Stimulated activated CD8-positive, alpha-beta memory T cell treated with anti-CD3 and anti-CD28 coated beads, Interleukin-15, amount 100 ng/mL, for 24 hours (primary cell): ENCODE data around the gene AKAP13.
"Not testable (repeated sequence)": the region's sequence is repeated elsewhere in the genome, so short reads cannot be mapped to it uniquely, and the experiment has no call there.

Experiments used
- DNase-seq: peaks from one replicate; pipeline ENCODE4 v3.0.0-alpha.2; 2020; ENCODE audit warnings: low read depth

The AKAP13 gene

DNA sequence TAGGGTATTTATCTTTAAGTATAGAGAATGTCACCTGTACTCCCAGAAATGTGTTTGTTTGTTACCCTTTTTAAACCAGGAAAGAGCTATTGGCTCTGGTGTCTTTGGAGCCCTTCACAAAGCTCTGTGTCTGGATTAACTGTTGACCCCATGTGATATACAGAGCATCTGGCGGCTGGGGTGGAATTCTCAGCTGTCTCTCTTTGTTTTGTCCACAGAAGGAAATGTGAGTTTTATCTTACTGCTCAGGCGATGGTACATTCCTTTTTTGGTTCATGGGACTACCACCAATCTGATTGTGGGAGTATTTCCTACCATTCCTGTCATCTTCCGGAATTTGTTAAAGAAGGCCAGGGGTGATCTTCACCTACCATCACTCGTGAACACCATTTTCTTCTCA is 120.3 kb downstream of the AKAP13 start:
- no peak for DNase-seq

DNA sequence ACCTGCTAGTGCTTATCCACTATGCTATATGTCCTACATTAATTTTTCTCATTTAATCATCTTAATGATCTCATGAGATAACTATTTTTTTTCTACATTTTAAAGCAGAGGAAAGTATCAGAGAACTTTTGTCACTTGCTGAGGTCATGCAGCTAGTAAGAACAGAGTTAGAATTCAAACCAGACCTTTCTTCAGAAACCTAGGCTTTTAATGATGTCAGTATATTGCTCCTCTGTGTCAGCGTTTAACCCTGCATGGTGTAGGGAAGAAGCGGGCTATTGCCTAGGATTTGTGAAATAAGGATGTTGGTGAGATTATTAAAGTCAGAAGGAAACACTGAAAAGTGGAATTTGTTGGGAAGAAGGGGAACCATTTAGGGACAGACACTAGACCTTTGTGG is 121.2 kb downstream of the AKAP13 start:
- DNase-seq = no peak

DNA sequence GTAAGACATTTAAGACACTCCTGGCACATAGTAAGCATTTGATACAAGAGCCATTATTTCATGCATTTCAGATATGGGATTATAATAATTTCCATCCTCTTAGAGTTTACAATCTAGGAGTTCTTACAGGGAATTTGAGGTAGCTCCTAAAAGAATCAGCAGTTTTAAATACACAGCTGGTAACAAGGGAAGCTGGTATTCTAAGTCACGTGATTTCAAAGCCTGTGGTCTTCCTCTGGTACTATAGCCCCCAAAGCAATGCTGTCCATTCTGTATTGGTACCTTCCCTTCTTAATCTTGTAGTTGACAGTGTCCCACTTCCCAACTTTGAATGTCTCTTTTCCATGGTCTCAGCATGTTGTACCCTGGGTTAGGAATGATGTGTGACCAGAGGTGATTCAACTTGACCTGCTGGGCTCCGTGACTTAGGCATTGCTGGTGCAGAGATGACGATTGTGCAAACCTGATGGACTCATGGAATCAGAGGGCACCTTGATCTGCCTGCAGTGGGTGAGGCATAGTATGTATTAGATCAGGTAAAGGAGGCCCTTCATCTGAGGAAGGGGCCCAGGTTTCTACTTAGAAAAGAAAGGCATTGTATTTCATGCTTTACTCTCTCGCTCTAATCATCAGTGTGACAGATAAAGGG is 122.9 kb downstream of the AKAP13 start:
- DNase-seq = no peak

DNA sequence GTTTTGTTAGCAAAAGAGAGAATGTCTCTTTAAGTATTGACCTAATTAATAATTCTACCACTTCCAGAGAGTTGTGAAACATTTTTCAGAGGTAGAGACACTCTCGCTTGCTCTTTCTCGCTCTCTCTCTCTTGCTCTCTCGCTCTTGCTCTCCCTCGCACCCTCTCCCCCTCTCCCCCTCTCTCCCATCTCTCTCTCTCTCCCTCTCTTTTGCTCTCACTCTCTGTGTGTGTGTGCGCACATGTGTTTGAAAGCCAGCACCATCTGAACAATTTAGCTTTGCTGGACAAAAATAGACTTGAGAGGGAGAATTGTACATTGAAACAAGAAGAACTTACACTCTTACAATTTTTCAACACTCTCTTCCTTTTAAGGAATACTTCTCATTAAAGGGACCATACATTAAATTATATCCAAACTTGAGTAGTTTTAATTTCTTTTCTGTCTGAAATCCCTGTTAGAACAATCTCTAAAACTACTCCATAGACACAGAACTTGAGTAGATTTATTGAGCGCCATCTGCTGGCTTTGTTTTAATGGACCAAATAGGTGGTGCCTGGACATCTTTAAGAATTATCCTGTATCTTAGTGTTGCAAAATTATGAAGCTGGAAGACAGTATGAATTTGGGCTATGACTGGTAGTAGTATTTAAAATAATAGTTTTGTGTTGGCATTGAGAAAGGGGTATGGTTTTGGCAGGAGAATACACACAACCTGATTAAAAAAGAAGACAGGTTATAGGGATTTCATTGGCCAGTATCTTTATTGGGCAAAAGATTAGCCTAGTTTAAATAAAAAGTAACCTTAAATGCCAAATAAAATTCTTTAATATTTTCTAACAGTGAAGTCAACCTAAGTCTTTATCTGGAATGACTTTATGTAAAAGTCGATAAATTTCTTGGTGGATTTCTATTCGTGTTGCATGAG is 124.6 kb downstream of the AKAP13 start:
- no peak for DNase-seq

DNA sequence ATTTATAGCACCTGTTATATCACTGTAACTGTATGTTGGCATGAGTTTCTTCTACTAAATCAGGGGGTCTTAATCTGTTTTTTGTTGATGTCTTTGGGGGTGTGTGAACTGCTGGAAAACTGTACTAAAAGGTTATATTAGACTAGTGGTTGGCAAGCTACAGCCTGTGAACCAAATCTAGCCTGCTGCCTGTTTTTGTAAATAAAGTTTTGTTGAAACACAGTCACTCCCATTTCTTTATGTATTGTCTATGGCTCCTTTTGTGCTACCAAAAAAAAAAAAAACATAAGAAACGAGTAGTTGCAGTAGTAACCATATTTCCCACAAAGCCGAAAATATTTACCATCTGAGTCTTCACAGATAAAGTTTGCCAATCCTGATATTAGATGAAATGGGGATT is 126.7 kb downstream of the AKAP13 start:
- DNase-seq = no peak

DNA sequence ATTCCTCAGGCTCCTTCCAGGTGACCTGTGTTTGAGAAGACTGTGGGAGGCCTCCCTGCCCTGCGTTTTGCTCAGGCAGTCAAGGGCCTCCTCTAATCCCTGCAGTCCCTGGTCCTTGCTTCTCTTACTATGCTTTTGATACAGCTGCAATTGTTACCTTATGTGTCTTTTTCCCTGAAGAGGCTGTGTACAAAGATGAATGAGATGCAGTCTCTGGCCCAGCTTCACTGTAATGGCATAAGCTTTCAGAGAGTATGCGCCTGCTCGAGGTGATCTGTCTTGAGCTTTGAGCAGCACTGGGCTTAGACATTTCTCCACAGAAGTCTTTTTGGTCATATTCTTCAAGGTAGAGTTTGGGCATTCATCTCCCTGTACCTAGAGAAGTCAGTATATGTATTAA is 129.6 kb downstream of the AKAP13 start:
- no peak for DNase-seq

DNA sequence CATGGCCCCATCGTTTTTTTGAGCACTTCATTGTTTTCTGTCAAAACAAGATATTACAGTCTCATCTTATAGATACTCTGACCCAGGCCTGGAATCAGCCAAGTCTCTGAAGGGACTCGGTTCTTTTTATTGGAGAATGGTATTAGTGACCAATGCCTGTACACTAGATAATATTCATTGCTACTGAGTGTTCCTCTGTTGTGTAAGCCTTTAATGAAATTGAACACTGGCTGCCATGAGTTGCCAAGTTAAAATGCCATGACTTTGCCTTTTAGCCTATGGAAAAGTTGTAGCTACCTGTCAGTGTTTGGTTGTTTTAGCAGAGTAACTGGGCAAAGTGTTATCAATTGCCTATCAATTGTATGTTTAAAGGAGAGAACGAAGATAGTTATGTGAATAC is 134.0 kb downstream of the AKAP13 start:
- no peak for DNase-seq

DNA sequence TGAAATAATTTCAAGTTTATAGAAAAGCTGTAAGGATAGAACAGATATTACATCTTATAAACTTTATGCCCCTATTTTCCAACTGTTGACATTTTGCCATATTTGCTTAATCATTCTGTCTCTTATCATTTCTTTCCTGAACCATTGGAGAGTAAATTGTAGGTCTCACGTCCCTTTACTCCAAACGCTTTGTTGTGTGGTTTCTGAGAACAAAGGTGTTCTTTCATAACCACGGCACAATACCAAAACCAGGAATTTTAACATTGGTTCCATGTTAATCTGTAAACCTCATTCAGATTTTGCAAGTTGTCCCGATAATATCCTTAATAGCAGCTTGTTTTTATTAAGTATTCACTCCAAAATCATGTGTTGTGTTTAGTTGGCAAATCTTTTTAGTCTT is 134.8 kb downstream of the AKAP13 start:
- no peak for DNase-seq

DNA sequence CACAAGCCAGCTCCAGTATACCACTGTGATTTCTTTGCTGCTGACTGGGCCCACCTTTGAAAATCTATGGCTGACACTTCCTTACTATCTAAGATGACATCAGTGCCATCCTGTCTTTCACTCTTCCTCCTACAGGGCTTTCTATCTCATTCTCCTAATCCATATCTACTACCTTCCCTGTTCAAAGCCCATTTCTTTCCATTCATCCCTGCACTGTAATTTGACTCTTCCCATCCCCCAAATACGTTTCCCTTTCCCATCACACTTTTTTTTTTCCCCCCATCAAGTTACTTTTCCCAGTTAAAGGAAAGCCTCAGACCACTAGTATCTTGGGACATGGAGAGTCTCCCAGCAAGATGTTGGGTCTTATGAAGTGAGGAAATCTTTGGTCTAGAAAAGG is 136.7 kb downstream of the AKAP13 start:
- DNase-seq = no peak

DNA sequence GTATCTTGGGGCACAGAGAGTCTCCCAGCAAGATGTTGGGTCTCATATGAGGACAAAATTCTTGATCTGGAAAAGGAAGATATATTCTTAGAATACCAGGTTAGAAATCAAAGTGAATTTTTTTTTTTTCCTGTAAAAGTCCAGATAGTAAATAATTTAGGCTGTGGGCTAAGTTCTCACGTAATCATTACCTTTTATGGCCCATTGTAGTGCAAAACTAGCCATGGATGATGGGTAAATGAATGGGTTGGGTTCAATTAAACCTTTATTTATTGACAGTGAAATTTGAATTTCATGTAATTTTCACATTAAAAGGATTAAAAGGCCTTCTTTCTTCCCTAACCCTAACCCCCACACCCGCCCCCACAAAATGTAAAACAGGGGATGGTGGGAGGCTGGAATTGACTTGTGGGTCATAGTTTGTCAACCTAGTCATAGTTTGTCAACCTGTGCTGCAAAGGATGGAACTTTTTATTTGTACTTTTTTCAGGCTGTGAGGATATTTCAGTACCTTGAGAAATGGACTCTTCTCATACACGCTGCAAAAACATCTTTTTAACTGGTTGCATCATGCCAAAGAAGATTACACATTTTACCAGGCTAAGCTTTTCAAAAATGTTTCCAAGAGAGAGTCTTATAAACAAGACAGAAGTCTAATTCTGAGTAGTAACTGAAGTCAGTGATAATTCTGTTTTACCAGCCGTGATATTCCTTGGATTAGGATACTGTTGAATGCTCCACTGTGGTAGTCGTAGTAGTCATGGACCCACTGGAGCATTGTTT is 138.8 kb downstream of the AKAP13 start:
- DNase-seq = no peak

DNA sequence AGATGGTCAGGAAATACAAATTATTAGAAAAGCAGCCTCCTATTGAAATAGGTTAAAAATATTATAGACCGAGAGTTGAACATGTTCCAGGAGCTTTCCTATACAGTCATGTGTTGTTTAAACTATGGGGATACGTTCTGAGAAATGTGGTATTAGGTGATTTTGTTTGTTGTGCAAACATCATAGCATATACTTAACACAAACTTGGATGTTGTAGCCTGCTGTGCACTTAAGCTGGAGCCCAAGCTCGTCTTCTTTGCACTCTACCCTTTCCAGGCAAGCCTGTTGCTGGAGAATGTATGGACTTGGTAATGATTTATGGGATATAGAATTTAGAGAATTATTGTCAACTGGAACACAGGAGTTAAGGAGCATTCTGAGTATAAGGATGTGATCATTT is 140.2 kb downstream of the AKAP13 start:
- DNase-seq = no peak

DNA sequence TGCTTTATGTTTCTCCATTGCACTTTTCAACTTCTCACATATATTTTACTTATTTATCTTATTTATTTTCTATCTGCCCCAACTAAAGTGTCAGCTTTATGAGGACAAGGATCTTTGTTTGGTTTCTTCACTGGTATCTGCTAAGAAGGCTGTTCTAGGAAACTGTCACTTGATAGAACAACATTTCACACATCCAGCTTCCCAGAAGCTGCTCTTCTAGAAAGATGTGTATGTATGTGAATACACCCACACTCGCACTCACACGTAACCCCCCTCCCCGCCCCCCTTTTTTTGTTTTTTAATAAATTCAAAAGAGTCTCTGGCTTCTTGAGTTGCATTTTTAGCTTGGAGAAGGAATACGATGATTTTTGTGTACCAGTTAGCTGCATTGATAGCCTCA is 143.1 kb downstream of the AKAP13 start:
- no peak for DNase-seq

DNA sequence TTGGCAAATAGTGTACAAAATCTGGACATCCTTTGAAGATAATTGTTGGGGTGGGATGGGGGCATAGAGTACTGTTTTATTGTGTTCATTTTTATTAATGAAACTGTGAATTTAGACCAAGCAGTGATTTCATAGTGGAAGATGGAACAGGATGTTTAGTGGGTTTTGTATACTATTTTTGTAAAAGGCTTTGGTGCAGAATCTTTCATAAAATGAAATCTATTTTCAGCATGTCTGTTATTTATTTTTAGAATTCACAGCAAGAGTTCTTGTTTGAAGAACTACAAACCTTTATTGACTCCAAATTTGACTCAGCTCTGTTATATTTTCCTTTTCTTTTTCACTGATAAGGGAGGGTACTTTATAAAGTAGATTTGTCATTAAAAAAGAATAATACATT is 145.4 kb downstream of the AKAP13 start:
- no peak for DNase-seq

DNA sequence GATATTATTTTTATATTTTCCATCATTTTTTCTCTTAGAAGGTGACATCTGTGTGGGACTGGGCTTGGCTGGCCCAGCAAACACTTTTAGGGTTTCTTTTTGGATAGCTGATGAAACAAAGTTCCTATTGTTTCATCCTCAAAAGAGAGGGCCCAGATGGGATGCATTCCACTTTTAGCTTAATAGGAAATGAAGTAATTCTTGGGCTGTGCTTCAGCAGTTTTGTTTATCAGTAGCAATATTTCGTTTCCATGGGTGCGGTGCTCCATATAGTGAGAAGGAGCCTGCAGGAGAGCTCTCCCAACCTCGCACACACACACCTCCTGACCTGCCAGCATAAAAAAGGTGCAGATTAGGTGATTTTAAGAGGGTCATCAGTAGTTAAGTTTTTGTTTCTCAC is 147.5 kb downstream of the AKAP13 start:
- no peak for DNase-seq

DNA sequence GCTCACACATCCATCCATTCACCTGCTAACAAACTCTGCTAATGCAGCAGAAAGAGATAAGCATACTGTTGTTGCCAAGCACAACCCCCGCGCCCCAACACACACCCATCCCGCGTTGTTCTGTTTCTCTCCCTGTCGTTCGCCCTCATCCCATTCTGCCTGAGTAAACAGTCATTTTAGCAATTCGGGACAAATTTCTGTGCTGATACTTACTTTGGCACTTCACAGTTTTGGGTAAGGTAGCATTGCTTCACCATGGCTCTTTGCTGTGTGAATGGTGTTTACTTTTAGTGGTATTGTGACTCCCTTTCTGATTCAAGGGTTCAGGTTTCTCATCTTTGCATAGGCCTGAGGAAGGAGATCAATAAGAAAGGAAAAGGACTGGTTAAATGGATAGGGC is 149.7 kb downstream of the AKAP13 start:
- no peak for DNase-seq

DNA sequence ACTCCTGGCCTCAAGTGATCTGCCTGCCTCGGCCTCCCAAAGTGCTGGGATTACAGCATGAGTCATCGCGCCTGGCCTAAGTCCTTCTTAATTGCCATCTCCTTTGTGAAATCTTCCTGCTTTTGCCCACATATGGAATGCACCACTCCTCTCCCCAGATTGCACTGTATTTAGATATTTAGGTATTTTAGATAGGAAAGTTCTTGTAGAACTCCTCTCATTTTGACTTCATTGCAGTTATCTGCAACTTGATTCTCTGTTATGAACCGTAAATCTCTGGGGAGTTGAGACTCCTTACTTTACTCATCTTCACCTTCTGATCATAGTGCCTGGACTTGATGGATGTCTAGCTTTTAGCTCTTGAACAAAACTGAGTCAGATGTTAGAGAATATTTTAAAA is 150.7 kb downstream of the AKAP13 start:
- DNase-seq = no peak

DNA sequence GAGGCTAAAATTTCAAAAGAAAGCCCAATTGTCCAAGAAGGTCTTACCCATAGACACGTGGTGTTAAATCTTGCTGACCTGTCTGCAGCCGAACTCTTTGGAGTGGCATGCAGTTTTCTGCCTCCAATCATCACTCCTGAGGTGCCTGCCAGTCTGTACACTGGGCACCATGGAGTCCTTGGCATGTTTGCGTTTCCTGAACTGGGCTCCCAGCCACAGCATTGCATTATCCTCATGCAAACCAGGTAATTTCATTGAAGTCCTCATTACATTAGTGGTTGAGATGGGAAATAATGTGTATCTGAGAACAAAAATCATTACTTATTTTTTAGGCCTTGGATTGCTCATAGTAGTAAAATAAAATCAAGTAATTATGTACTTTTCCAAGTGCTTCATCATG is 152.3 kb downstream of the AKAP13 start:
- DNase-seq = no peak

DNA sequence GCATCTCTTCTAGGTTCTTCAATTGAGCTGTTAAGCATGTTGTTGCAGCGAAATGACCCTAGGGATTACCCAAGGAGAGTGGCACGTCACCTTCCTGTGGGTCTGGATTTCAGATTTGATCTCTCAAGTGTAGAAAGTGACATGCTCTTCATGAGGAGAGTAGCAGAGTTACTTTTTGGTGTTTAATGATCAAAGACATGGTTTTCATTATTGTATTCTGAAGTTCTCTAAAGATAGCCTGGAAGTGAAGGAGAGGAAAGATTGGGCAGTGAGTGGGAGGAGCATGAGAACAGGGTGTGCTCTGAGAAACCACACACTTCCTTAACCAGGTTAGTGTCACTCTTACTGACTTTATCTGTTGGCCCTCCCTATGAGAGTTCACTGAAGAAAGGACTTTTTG is 153.6 kb downstream of the AKAP13 start:
- DNase-seq = no peak

DNA sequence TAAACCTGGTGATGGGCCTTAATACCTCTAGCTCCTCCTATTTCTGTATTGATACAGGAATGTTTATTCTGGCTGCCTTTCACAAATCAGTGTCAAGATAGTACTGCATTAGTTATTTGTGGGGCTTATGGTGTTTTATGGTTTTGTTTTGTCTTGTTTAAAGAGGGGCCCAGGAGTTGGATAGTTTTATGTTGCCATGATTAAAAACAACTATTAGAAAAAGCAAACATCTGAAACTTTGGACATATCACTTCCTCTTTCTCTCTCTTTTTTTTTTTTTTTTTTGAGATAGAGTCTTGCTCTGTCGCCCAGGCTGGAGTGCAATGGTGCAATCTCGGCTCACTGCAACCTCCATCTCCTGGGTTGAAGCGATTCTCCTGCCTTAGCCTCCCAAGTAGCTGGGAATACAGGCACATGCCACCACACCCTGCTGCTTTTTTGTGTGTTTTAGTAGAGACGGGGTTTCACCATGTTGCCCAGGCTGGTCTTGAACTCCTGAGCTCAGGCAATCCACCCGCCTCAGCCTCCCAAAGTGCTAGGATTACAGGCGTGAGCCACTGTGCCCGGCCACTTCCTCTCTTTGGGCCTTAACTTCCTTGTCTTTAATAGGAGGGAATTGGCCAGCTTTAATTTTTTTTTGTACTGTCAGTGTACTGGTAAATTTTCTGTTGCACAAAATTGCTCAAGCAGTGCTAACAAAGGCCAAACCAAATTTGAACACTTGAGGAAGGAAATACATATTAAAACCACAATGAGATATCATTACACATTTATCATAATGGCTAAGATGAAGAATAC is 155.3 kb downstream of the AKAP13 start:
- not testable (repeated sequence) for DNase-seq

DNA sequence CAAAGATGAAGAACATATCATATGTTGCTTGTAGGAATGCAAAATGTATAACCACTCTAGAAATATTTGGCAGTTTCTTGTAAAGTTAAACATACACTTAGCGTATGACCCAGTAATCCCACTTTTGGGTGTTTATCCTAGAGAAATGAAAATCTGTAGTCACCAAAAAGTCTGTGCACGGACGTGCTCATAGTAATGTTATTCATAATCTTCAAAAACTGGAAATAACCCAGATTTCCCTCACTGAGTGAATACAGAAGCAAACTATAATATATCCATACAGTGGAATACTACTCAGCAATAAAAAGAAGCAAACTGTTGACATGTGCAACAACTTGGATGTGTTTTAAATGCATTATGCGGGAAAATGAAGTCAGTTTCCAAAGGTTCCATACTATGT is 155.9 kb downstream of the AKAP13 start:
- no peak for DNase-seq

DNA sequence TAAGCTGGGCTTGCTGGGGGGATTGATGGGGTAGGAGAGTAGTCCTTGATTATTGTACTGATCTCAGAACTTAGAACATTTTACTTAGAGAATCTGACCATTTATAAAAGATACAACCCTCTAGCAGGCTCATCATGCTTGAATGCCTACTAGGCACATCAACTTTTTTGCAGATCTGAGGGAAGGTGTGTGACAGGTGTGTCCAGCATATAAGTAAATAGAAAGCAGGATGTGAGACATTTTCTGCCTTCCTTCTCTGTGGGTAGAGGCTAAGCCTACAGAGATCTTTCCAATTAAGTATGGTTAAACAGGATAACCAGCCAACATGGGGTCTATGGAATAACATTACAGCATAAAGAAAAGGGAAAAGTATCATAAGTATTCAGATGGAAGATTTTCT is 159.1 kb downstream of the AKAP13 start:
- DNase-seq = no peak
